HFFc6 (cell line): ENCODE measurements around the gene ZNF217. TPM values are rescaled to one million over a fixed set of nuclear protein-coding genes. Genes with fewer than 3 reads are reported as not detected.
A peak's percentile ranks its signal among the peaks of the same experiment; 100 is the strongest.
"Not testable (repeated sequence)": the region's sequence is repeated elsewhere in the genome, so short reads cannot be mapped to it uniquely, and the experiment has no call there.

Experiments used
- DNase-seq: peaks from one replicate; pipeline ENCODE4 v3.0.0-alpha.2; 2018
- H3K27ac Mint-ChIP-seq: 2 replicates; pipeline ENCODE4 v1.8.0; 2020; ENCODE audit warnings: mild to moderate bottlenecking, mixed read lengths
- H3K27me3 Mint-ChIP-seq: 2 replicates; pipeline ENCODE4 v1.8.0; 2021; ENCODE audit warnings: mild to moderate bottlenecking, moderate library complexity, mixed read lengths; ENCODE audit not compliant: insufficient read depth
- H3K36me3 Mint-ChIP-seq: 2 replicates; pipeline ENCODE4 v1.8.0; 2021; ENCODE audit warnings: low read depth, mixed read lengths
- H3K4me1 Mint-ChIP-seq: 2 replicates; pipeline ENCODE4 v1.8.0; 2020; ENCODE audit warnings: low read depth, mixed read lengths
- H3K4me3 Mint-ChIP-seq: 2 replicates; pipeline ENCODE4 v1.8.0; 2020; ENCODE audit warnings: mild to moderate bottlenecking, moderate library complexity, mixed read lengths
- H3K9me3 Mint-ChIP-seq: 2 replicates; pipeline ENCODE4 v1.8.0; 2020; ENCODE audit warnings: mild to moderate bottlenecking, mixed read lengths
- long read RNA-seq: library from polyadenylated mRNA; unstranded; transcript quantifications from one replicate; pipeline ENCODE4 v2.0.0, GENCODE V29; 2019
- total RNA-seq, 6 experiments: library from RNA; stranded (reverse); fragmentation: NEBNext Ultra II Directional; extraction: Animal tissue kit (Norgen Biotek cat#: 25700); gene quantifications; 2 replicates in 1 of 6; 3 replicates in 5 of 6; pipeline ENCODE4 v1.2.3, GENCODE V29; 2021
- TF ChIP-seq, protein P1 (sequence below): fragments of 200-600 bp; sonication (generic); IDR thresholded peaks from 2 replicates; pipeline ENCODE4 v1.5.0; 2021; ENCODE audit warnings: antibody characterized with exemption, mild to moderate bottlenecking

ZNF217 gene
- 10 to 100 TPM; 38.5 to 42.9 (median 40.1) TPM for total RNA-seq
- long read RNA-seq, partial matches to known transcripts: 2 of 15 reads
- long read RNA-seq, other reads (novel, unspliced or antisense): 13 of 15 reads

GRCh38 chr20:53593466-53594007 is at the start of gene ZNF217:
TSS of gene ZNF217 (minus strand) at chr20:53593839. CDS start at chr20:53582826, 11,013 bp downstream.
- peak within 1 kb of the TSS; percentile 93 for H3K4me3 Mint-ChIP-seq
- DNase-seq: peak; percentile 48
- peaks cover 73% of the 10 kb centered on the region for H3K4me1 Mint-ChIP-seq
- not testable (repeated sequence) for H3K27me3 Mint-ChIP-seq, H3K9me3 Mint-ChIP-seq
- H3K27ac Mint-ChIP-seq: peak within 1 kb of the TSS; percentile 95
- H3K36me3 Mint-ChIP-seq: peaks cover 26% of the 10 kb centered on the region

DNA sequence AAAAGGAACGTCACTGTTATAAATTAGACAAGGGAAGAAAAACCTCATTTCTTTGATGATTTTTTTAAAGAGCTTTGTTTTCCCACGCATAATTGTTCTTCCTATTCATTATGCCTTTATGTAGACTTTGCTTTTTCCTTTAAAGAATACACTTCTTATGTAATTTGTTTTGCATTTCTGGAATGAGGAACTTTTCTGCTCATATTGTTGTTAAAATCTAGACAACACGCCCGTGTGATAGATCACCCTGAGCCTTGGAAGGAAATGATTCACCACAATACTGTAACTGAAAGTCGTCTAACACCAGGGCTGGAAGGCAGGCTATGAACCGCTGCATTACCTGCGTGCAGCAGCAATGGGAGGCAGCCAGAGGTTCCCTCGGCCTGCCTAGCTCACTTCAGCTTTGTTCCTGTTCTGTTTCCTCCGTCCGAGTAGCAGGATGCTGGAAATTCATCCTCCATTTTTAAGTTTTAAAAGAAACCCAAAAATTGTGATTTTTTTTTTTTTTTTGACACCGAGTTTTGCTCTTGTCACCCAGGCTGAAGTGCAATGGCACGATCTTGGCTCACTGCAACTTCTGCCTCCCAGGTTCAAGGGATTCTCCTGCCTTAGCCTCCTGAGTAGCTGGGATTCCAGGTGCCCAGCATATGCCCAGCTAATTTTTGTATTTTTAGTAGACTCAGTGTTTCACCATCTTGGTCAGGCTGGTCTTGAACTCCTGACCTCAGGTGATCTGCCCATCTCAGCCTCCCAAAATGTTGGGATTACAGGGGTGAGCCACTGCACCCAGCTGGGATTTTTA is 49.6 kb upstream of the ZNF217 start:
- H3K9me3 Mint-ChIP-seq: no peaks in the 10 kb centered on the region
- H3K4me3 Mint-ChIP-seq: peak overlapping the region; percentile 80
- peaks cover 25% of the 10 kb centered on the region for H3K4me1 Mint-ChIP-seq
- TF ChIP-seq, protein P1, sequence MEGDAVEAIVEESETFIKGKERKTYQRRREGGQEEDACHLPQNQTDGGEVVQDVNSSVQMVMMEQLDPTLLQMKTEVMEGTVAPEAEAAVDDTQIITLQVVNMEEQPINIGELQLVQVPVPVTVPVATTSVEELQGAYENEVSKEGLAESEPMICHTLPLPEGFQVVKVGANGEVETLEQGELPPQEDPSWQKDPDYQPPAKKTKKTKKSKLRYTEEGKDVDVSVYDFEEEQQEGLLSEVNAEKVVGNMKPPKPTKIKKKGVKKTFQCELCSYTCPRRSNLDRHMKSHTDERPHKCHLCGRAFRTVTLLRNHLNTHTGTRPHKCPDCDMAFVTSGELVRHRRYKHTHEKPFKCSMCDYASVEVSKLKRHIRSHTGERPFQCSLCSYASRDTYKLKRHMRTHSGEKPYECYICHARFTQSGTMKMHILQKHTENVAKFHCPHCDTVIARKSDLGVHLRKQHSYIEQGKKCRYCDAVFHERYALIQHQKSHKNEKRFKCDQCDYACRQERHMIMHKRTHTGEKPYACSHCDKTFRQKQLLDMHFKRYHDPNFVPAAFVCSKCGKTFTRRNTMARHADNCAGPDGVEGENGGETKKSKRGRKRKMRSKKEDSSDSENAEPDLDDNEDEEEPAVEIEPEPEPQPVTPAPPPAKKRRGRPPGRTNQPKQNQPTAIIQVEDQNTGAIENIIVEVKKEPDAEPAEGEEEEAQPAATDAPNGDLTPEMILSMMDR: no peak
- peak overlapping the region; percentile 88 for H3K27ac Mint-ChIP-seq
- no peaks in the 10 kb centered on the region for H3K27me3 Mint-ChIP-seq
- H3K36me3 Mint-ChIP-seq: no peaks in the 10 kb centered on the region
- peak; percentile 77 for DNase-seq

DNA sequence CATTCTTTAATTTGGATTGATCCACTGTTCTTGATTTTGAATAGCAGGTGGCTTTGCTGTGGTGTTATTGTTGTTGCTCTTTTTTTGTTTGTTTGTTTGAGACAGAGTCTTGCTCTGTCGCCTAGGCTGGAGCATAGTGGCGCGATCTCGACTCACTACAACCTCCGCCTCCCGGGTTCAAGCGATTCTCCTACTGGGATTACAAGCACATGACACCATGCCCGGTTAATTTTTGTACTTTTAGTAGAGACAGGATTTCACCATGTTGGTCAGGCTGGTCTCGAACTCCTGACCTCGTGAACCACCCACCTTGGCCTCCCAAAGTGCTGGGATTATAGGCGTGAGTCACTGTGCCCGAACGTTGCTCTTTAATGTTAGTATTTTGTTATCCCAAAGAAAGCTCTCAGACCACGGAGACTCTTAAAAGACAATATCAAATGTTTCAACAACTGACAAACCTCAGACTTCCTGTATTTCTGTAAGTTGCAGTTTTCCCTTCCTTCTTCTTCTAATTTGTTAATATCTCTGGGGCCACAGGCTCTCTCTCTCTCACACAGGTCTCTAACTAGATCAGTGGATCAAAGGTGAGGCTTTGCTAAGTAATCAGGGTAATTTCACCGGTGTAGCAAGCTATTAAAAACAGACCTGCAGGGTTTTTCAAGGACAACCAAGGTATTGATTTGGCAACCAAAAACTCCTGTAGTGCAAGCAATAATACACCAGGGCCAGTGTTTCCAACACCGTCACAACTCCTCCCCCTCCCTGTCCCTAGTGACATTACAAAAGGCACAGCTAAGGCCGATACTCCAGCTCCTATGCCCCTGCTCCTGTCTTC is 48.8 kb upstream of the ZNF217 start:
- Mint-ChIP-seq H3K27me3 (peaks cover 2% of the 10 kb centered on the region; the same call in 1 of the 2 replicates), H3K27ac (peak overlapping the region; percentile 88), H3K9me3 (no peaks in the 10 kb centered on the region), H3K4me1 (peaks cover 25% of the 10 kb centered on the region), H3K36me3 (no peaks in the 10 kb centered on the region), H3K4me3 (peak overlapping the region; percentile 80)
- TF ChIP-seq, protein P1: 0 out of 2 replicates have a peak, but pooled peaks have one; percentile 12
- DNase-seq: peak; percentile 47

GRCh38 chr20:53639647-53640440 is 46.2 kb upstream of the ZNF217 start:
- Mint-ChIP-seq H3K9me3 (no peaks in the 10 kb centered on the region), H3K4me1 (peaks cover 39% of the 10 kb centered on the region), H3K36me3 (no peaks in the 10 kb centered on the region), H3K4me3 (no peak overlapping the region), H3K27me3 (peaks cover 2% of the 10 kb centered on the region; the same call in 1 of the 2 replicates), H3K27ac (no peak overlapping the region)
- no peak for DNase-seq
- TF ChIP-seq, protein P1: no peak

GRCh38 chr20:53639128-53639527 is 45.5 kb upstream of the ZNF217 start:
- no peak overlapping the region for H3K4me3 Mint-ChIP-seq
- TF ChIP-seq, protein P1: no peak
- H3K27me3 Mint-ChIP-seq: peaks cover 2% of the 10 kb centered on the region; the same call in 1 of the 2 replicates
- H3K9me3 Mint-ChIP-seq: no peaks in the 10 kb centered on the region
- no peak for DNase-seq
- no peak overlapping the region for H3K27ac Mint-ChIP-seq
- peaks cover 39% of the 10 kb centered on the region for H3K4me1 Mint-ChIP-seq
- H3K36me3 Mint-ChIP-seq: no peaks in the 10 kb centered on the region

- not testable (repeated sequence) for H3K27me3 Mint-ChIP-seq, H3K9me3 Mint-ChIP-seq, DNase-seq, H3K4me3 Mint-ChIP-seq, H3K27ac Mint-ChIP-seq, H3K36me3 Mint-ChIP-seq
- peaks cover 25% of the 10 kb centered on the region for H3K4me1 Mint-ChIP-seq
Observed at GRCh38 chr20:53637310-53637709, 43.7 kb upstream of the ZNF217 start.
